ENCODE measurements around the gene CSF2RB. TPM values are rescaled to one million over a fixed set of nuclear protein-coding genes. Genes with fewer than 3 reads are reported as not detected.

The CSF2RB gene
- total RNA-seq, 1 donor from 2014 or later, result 0.41 TPM

GRCh38 chr22:36916034-36916433 lies 2.6 kb downstream of the CSF2RB start:
- no peak for DNase-seq (ENCODE audit: low spot score in 2 of 2)
- FAIRE-seq, result no peak

GRCh38 chr22:36918586-36919284 lies 5.3 kb downstream of the CSF2RB start:
- DNase-seq (ENCODE audit: low spot score in 2 of 2), result no peak
- FAIRE-seq, result no peak

GRCh38 chr22:36921309-36922104 lies 8.1 kb downstream of the CSF2RB start:
- FAIRE-seq (no peak), DNase-seq (ENCODE audit: low spot score in 2 of 2) (no peak)

GRCh38 chr22:36922105-36922608 lies 8.7 kb downstream of the CSF2RB start:
- no peak for FAIRE-seq

GRCh38 chr22:36922711-36923110 lies 9.3 kb downstream of the CSF2RB start:
- no peak for FAIRE-seq

More at GRCh38 chr22:36922105-36922608, 8.7 kb downstream of the CSF2RB start:
- DNase-seq (ENCODE audit: low spot score in 2 of 2), result no peak

GRCh38 chr22:36923131-36923788 lies 9.8 kb downstream of the CSF2RB start:
- no peak for DNase-seq (ENCODE audit: low spot score in 2 of 2)
- FAIRE-seq, result no peak

More at GRCh38 chr22:36922711-36923110, 9.3 kb downstream of the CSF2RB start:
- DNase-seq (ENCODE audit: low spot score in 2 of 2), result no peak

GRCh38 chr22:36924151-36924698 lies 10.8 kb downstream of the CSF2RB start:
- FAIRE-seq, result no peak

GRCh38 chr22:36925388-36926290 lies 12.2 kb downstream of the CSF2RB start:
- no peak for FAIRE-seq
- no peak for DNase-seq (ENCODE audit: low spot score in 2 of 2)

More at GRCh38 chr22:36924151-36924698, 10.8 kb downstream of the CSF2RB start:
- no peak for DNase-seq (ENCODE audit: low spot score in 2 of 2)

GRCh38 chr22:36926309-36926708 lies 12.9 kb downstream of the CSF2RB start:
- FAIRE-seq (no peak), DNase-seq (ENCODE audit: low spot score in 2 of 2) (no peak)

- FAIRE-seq (no peak), DNase-seq (ENCODE audit: low spot score in 2 of 2) (no peak)
These were observed 13.4 kb downstream of the CSF2RB start for GRCh38 chr22:36926721-36927435.

- DNase-seq (ENCODE audit: low spot score in 2 of 2) (no peak), FAIRE-seq (no peak)
These were observed 14.2 kb downstream of the CSF2RB start for GRCh38 chr22:36927671-36928070.

GRCh38 chr22:36928196-36928595 lies 14.8 kb downstream of the CSF2RB start:
- no peak for FAIRE-seq
- DNase-seq (ENCODE audit: low spot score in 2 of 2), result no peak

GRCh38 chr22:36928786-36929535 lies 15.5 kb downstream of the CSF2RB start:
- DNase-seq (ENCODE audit: low spot score in 2 of 2) (no peak), FAIRE-seq (no peak)

- no peak for FAIRE-seq
- no peak for DNase-seq (ENCODE audit: low spot score in 2 of 2)
These were observed 16.2 kb downstream of the CSF2RB start for GRCh38 chr22:36929621-36930020.

- DNase-seq (ENCODE audit: low spot score in 2 of 2), result no peak
- no peak for FAIRE-seq
These were observed 16.9 kb downstream of the CSF2RB start for GRCh38 chr22:36930041-36930935.

- FAIRE-seq, result no peak
- DNase-seq (ENCODE audit: low spot score in 2 of 2), result no peak
These were observed 18.0 kb downstream of the CSF2RB start for GRCh38 chr22:36931446-36931845.

All from frontal cortex (tissue), 4 donors.